ENCODE data around the gene CLSTN1.

CLSTN1 gene

GRCh38 chr1:9823693-9823942 lies 147 bp downstream of the CLSTN1 start:
- Mint-ChIP-seq H3K4me3 (peak overlapping the region; percentile 58), H3K27ac (no peak overlapping the region), H3K27me3 (ENCODE audit: low read depth, poor library complexity) (peaks cover 26% of the 10 kb centered on the region), H3K9me3 (no peaks in the 10 kb centered on the region), H3K4me1 (peaks cover 50% of the 10 kb centered on the region), H3K36me3 (ENCODE audit: low read depth) (peaks cover 7% of the 10 kb centered on the region)
- DNase-seq: no peak
- TF ChIP-seq, protein P1, sequence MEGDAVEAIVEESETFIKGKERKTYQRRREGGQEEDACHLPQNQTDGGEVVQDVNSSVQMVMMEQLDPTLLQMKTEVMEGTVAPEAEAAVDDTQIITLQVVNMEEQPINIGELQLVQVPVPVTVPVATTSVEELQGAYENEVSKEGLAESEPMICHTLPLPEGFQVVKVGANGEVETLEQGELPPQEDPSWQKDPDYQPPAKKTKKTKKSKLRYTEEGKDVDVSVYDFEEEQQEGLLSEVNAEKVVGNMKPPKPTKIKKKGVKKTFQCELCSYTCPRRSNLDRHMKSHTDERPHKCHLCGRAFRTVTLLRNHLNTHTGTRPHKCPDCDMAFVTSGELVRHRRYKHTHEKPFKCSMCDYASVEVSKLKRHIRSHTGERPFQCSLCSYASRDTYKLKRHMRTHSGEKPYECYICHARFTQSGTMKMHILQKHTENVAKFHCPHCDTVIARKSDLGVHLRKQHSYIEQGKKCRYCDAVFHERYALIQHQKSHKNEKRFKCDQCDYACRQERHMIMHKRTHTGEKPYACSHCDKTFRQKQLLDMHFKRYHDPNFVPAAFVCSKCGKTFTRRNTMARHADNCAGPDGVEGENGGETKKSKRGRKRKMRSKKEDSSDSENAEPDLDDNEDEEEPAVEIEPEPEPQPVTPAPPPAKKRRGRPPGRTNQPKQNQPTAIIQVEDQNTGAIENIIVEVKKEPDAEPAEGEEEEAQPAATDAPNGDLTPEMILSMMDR (IDR thresholded peaks at IDR 0.05): no peak

- H3K4me3 Mint-ChIP-seq: peak overlapping the region; percentile 96
- no peaks in the 10 kb centered on the region for H3K9me3 Mint-ChIP-seq
- TF ChIP-seq, protein P1 (IDR thresholded peaks at IDR 0.05): no peak
- H3K27ac Mint-ChIP-seq: peak overlapping the region; percentile 55
- H3K36me3 Mint-ChIP-seq (ENCODE audit: low read depth): peaks cover 7% of the 10 kb centered on the region
- peaks cover 50% of the 10 kb centered on the region for H3K4me1 Mint-ChIP-seq
- peak; percentile 45 for DNase-seq
- H3K27me3 Mint-ChIP-seq (ENCODE audit: low read depth, poor library complexity): peaks cover 26% of the 10 kb centered on the region
Measured at GRCh38 chr1:9822897-9823692, 670 bp downstream of the CLSTN1 start.

- peaks cover 11% of the 10 kb centered on the region for H3K36me3 Mint-ChIP-seq (ENCODE audit: low read depth)
- no peak for DNase-seq
- H3K27ac Mint-ChIP-seq: peak overlapping the region; percentile 55
- peaks cover 46% of the 10 kb centered on the region for H3K4me1 Mint-ChIP-seq
- peaks cover 23% of the 10 kb centered on the region for H3K27me3 Mint-ChIP-seq (ENCODE audit: low read depth, poor library complexity)
- H3K4me3 Mint-ChIP-seq: peak overlapping the region; percentile 96
- TF ChIP-seq, protein P1 (IDR thresholded peaks at IDR 0.05): no peak
- H3K9me3 Mint-ChIP-seq: no peaks in the 10 kb centered on the region
Measured at GRCh38 chr1:9822490-9822889, 1.3 kb downstream of the CLSTN1 start.

GRCh38 chr1:9821710-9822109 lies 2.1 kb downstream of the CLSTN1 start:
- Mint-ChIP-seq H3K4me1 (peaks cover 45% of the 10 kb centered on the region), H3K27me3 (ENCODE audit: low read depth, poor library complexity) (peaks cover 19% of the 10 kb centered on the region), H3K27ac (no peak overlapping the region), H3K36me3 (ENCODE audit: low read depth) (peaks cover 17% of the 10 kb centered on the region), H3K9me3 (no peaks in the 10 kb centered on the region), H3K4me3 (peak overlapping the region; percentile 96)
- TF ChIP-seq, protein P1 (IDR thresholded peaks at IDR 0.05): no peak
- no peak for DNase-seq

DNA sequence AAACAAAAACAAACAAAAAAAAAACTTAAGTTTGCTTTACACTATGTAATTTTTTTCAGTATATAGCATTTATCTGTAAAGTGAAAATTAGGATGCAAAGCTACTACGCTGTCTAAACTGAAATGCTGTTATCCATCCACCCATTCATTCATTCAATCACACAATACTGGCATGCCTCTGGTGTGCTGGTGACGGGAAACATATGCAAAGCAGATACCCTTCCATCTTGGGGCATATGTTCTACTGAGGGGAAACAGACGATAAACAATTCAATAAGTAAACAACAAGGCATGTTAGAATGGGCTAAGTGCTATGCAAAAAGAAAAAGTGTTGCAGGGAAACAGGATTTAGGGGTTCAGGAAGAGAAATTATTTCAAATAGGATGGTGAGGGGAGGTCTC lies 3.2 kb downstream of the CLSTN1 start:
- H3K36me3 Mint-ChIP-seq (ENCODE audit: low read depth): peaks cover 24% of the 10 kb centered on the region
- H3K4me3 Mint-ChIP-seq: peak overlapping the region; percentile 47
- TF ChIP-seq, protein P1 (IDR thresholded peaks at IDR 0.05): no peak
- no peak for DNase-seq
- peaks cover 4% of the 10 kb centered on the region for H3K9me3 Mint-ChIP-seq
- peaks cover 46% of the 10 kb centered on the region for H3K4me1 Mint-ChIP-seq
- H3K27me3 Mint-ChIP-seq (ENCODE audit: low read depth, poor library complexity): peaks cover 11% of the 10 kb centered on the region
- H3K27ac Mint-ChIP-seq: no peak overlapping the region

DNA sequence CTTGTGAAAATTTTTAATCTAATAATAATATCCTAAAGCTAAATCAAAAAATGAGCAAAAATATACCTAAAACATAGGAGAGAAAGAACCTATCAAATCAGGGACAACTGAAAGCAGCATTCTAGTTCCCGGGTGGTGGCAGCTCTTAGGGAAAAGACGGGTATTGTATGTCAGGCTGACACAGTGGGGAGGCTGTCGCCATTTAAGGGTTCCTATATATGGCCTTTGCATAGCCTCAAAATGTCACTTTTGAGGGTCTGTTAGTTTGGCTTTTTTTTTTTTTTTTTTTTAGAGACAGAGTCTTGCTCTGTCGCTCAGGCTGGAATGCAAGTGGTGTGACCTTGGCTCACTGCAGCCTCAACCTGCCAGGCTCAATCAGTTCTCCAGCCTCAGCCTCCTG lies 6.0 kb downstream of the CLSTN1 start:
- H3K27ac Mint-ChIP-seq: no peak overlapping the region
- H3K9me3 Mint-ChIP-seq: peaks cover 4% of the 10 kb centered on the region
- no peak for DNase-seq
- H3K27me3 Mint-ChIP-seq (ENCODE audit: low read depth, poor library complexity): no peaks in the 10 kb centered on the region
- H3K4me3 Mint-ChIP-seq: no peak overlapping the region
- peaks cover 43% of the 10 kb centered on the region for H3K4me1 Mint-ChIP-seq
- H3K36me3 Mint-ChIP-seq (ENCODE audit: low read depth): peaks cover 24% of the 10 kb centered on the region
- TF ChIP-seq, protein P1 (IDR thresholded peaks at IDR 0.05): no peak

Measured in nephron progenitor cell (in vitro differentiated cells).